Cardiac muscle cell (in vitro differentiated cells and primary cell): ENCODE results near the gene SLC35F3. TPM values are rescaled to one million over a fixed set of nuclear protein-coding genes. Genes with fewer than 3 reads are reported as not detected.
"Not testable (repeated sequence)": the region's sequence is repeated elsewhere in the genome, so short reads cannot be mapped to it uniquely, and the experiment has no call there.

Experiments
- DNase-seq, 2 donors: peaks; one replicate each; pipeline versions ENCODE4 v3.0.0 to v3.0.0-alpha.2; 2010 to 2017; ENCODE audit warnings: low read depth in 1 of 2, low spot score in 1 of 2
- H3K27ac ChIP-seq: fragments of 200-600 bp; sonication (generic); 2 replicates; pipeline ENCODE4 v1.5.1; 2016
- H3K27me3 ChIP-seq: fragments of 200-600 bp; sonication (generic); 2 replicates; pipeline ENCODE4 v1.6.0; 2016; ENCODE audit warnings: control low read depth
- H3K36me3 ChIP-seq: fragments of 200-600 bp; sonication (generic); 2 replicates; pipeline ENCODE4 v1.5.1; 2016; ENCODE audit warnings: control low read depth
- H3K4me1 ChIP-seq: fragments of 200-600 bp; sonication (generic); 2 replicates; pipeline ENCODE4 v1.8.1; 2017; ENCODE audit warnings: low read depth, mild to moderate bottlenecking, mixed run types
- H3K4me3 ChIP-seq: fragments of 200-600 bp; sonication (generic); 2 replicates; pipeline ENCODE4 v1.5.1; 2016; ENCODE audit warnings: mild to moderate bottlenecking
- H3K9me3 ChIP-seq: fragments of 200-600 bp; sonication (generic); 2 replicates; pipeline ENCODE4 v1.5.1; 2017; ENCODE audit warnings: low read depth, mild to moderate bottlenecking, control low read depth
- CTCF ChIP-seq: IDR thresholded peaks from 2 replicates; pipeline ENCODE4 v1.5.1; 2012; ENCODE audit warnings: low read depth, mild to moderate bottlenecking, low read length
- polyA plus RNA-seq: library from polyadenylated mRNA; unstranded; fragments of >200 nt; fragmentation: Nextera tagmentation; extraction: Ambion mirVana; gene quantifications from 2 replicates; pipeline ENCODE4 v1.2.1, GENCODE V29; 2016
- total RNA-seq: library from RNA; depleted of rRNA; stranded (reverse); fragments of >200 nt; gene quantifications from 2 replicates; pipeline ENCODE4 v1.2.3, GENCODE V29; 2016

SLC35F3 gene
- total and polyA plus RNA-seq, 2 experiments from 2014 or later, result 0.98 to 2.0 TPM

GRCh38 chr1:233883671-233884070 lies 20.8 kb upstream of the SLC35F3 start:
- Histone ChIP-seq H3K27me3 (no peaks in the 10 kb centered on the region), H3K9me3 (no peaks in the 10 kb centered on the region), H3K27ac (no peak overlapping the region), H3K4me1 (no peaks in the 10 kb centered on the region), H3K36me3 (no peaks in the 10 kb centered on the region), H3K4me3 (no peak overlapping the region)
- no peak for TF ChIP-seq CTCF
- no peak for DNase-seq

GRCh38 chr1:233884461-233885151 lies 19.9 kb upstream of the SLC35F3 start:
- Histone ChIP-seq H3K9me3 (no peaks in the 10 kb centered on the region), H3K27ac (no peak overlapping the region), H3K4me3 (no peak overlapping the region), H3K4me1 (no peaks in the 10 kb centered on the region), H3K36me3 (no peaks in the 10 kb centered on the region), H3K27me3 (no peaks in the 10 kb centered on the region)
- DNase-seq, result no peak
- TF ChIP-seq CTCF, result no peak

- no peak for TF ChIP-seq CTCF
- DNase-seq, result no peak
- no peak overlapping the region for H3K27ac ChIP-seq
- H3K9me3 ChIP-seq, result no peaks in the 10 kb centered on the region
- no peak overlapping the region for H3K4me3 ChIP-seq
- H3K4me1 ChIP-seq, result no peaks in the 10 kb centered on the region
- no peaks in the 10 kb centered on the region for H3K27me3 ChIP-seq
- no peaks in the 10 kb centered on the region for H3K36me3 ChIP-seq
Measured at GRCh38 chr1:233885196-233885920, 19.1 kb upstream of the SLC35F3 start.

GRCh38 chr1:233891151-233891550 lies 13.3 kb upstream of the SLC35F3 start:
- not testable (repeated sequence) for H3K27me3 ChIP-seq, DNase-seq, H3K9me3 ChIP-seq, H3K4me1 ChIP-seq, H3K4me3 ChIP-seq, H3K27ac ChIP-seq, H3K36me3 ChIP-seq

- Histone ChIP-seq H3K9me3 (no peaks in the 10 kb centered on the region), H3K4me3 (no peak overlapping the region), H3K36me3 (no peaks in the 10 kb centered on the region), H3K4me1 (no peaks in the 10 kb centered on the region), H3K27ac (no peak overlapping the region), H3K27me3 (peaks cover 30% of the 10 kb centered on the region)
- TF ChIP-seq CTCF, result no peak
- no peak for DNase-seq
Measured at GRCh38 chr1:233897325-233898162, 6.9 kb upstream of the SLC35F3 start.
